ENCODE data around the gene WNT4. TPM values are rescaled to one million over a fixed set of nuclear protein-coding genes. Genes with fewer than 3 reads are reported as not detected.

WNT4 gene
- total RNA-seq: 0.76 and 0.77 TPM in 2 replicates

DNA sequence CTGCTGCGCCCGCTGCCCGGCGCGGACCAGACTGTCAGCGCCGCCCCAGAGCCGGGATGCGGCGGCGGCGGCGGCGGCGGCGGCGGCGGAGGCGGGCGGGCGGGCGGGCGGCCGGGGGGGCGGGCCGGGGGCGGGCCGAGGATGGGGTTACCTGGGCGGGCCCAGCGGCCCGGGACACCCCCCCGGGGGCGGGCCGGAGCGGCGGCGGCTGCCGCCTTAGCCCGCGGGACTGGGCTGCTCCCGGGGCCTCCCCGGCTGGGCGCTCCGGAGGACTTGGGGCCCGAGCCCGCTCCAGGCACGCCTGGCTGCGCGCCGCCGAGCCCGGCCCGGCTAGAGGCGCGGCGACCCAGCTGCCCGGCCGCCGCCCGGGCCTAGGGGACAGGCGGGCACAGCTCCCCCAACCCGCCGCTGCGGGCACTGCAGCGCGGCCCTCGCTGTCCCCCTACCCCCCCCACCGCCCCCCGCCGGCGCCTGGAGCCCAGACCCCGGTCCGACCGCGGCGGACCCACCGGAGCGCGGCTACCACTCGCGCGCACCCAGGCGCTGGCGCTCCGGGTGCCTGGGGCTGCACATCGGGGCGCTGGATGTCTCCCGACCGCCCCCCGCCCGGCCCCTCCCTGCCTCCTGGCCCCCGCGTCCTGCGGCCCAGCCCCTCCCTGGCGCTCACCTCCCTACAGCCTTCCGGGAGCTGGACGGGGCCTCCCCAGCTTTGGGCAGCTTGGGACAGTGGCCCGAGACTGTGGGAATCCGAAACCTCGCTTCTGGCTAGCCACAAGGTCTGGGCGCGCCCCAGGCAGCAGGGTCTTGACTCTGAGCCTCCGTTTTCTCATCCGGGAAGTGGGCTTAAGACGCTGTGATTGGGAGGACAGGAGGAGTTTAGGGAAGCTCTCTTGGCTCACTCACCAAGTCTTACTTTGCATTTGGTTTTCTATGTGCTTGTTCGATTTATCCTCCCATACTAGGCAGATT lies at the start of gene WNT4:
Gene WNT4, minus strand, starts transcription at position 33 of the 969 bp plus-strand sequence. CDS start 175 bp downstream, outside the sequence.

Other genes starting within 250 kb of the WNT4 start
- 192 and 239 TPM in 2 replicates for gene HSPG2, start 205.8 kb downstream of the WNT4 start, total RNA-seq
- 0.09 TPM in 1 of 2 replicates, not detected in the other for gene CELA3B, start 166.1 kb downstream of the WNT4 start, total RNA-seq
- gene CELA3A, start 141.4 kb downstream of the WNT4 start, total RNA-seq: not detected in 2 replicates
- gene CDC42, start 90.4 kb downstream of the WNT4 start, total RNA-seq: 760 and 768 TPM in 2 replicates